OCI-LY3 (cell line): ENCODE measurements around the gene SLCO2B1.
"Not testable (repeated sequence)": the region's sequence is repeated elsewhere in the genome, so short reads cannot be mapped to it uniquely, and the experiment has no call there.

Source experiments
- H2AFZ ChIP-seq: fragments of 200-600, 300-600 bp; shearing (Covaris generic); 2 replicates; pipeline ENCODE4 v1.6.0; 2014; ENCODE audit warnings: antibody characterized with exemption, low read depth, low read length
- H3K27ac ChIP-seq: fragments of 200-600, 300-600 bp; sonication (generic); 2 replicates; pipeline ENCODE4 v1.5.1; 2014; ENCODE audit warnings: mild to moderate bottlenecking, low read length, moderate library complexity, mixed read lengths
- H3K27me3 ChIP-seq: fragments of 200-600, 300-600 bp; sonication (generic); 2 replicates; pipeline ENCODE4 v1.6.1; 2014; ENCODE audit warnings: low read depth, low read length, mixed read lengths
- H3K36me3 ChIP-seq: fragments of 200-600, 300-600 bp; sonication (generic); replicated peaks from 2 replicates; pipeline ENCODE3; 2014; ENCODE audit warnings: low read depth, low read length, mixed read lengths
- H3K4me1 ChIP-seq: fragments of 300-600, 200-600 bp; sonication (generic); 2 replicates; pipeline ENCODE4 v1.6.1; 2014; ENCODE audit warnings: low read length, mixed read lengths
- H3K4me2 ChIP-seq: fragments of 200-600, 300-600 bp; sonication (generic); 2 replicates; pipeline ENCODE4 v1.6.1; 2014; ENCODE audit warnings: low read length, mixed read lengths
- H3K4me3 ChIP-seq: fragments of 300-600, 200-600 bp; sonication (generic); 2 replicates; pipeline ENCODE4 v1.5.1; 2014; ENCODE audit warnings: antibody characterized with exemption, mild to moderate bottlenecking, low read length, moderate library complexity
- H3K79me2 ChIP-seq: fragments of 300-600, 200-600 bp; shearing (Covaris generic); 2 replicates; pipeline ENCODE4 v1.6.1; 2014; ENCODE audit warnings: mild to moderate bottlenecking, low read length, mixed read lengths
- H3K9ac ChIP-seq: fragments of 300-600, 200-600 bp; shearing (Covaris generic); 2 replicates; pipeline ENCODE4 v1.6.0; 2014; ENCODE audit warnings: mild to moderate bottlenecking, low read length, moderate library complexity
- H3K9me3 ChIP-seq: fragments of 200-600, 300-600 bp; shearing (Covaris generic); 2 replicates; pipeline ENCODE4 v1.6.1; 2014; ENCODE audit warnings: low read length, mixed read lengths; ENCODE audit not compliant: insufficient read depth
- H4K20me1 ChIP-seq: fragments of 200-600, 300-600 bp; sonication (generic); 2 replicates; pipeline ENCODE4 v1.6.1; 2016; ENCODE audit warnings: low read length, mixed read lengths; ENCODE audit not compliant: insufficient read depth
- CTCF ChIP-seq: fragments of 200-600, 300-600 bp; sonication (generic); IDR thresholded peaks from 2 replicates; pipeline ENCODE4 v1.5.1; 2014; ENCODE audit warnings: antibody characterized with exemption, low read length, low read depth
- EZH2phosphoT487 ChIP-seq: fragments of 200-600 bp; shearing (Covaris generic); IDR thresholded peaks from 2 replicates; pipeline ENCODE4 v1.6.1; 2018; ENCODE audit warnings: antibody characterized with exemption, mixed run types, low read depth

The SLCO2B1 gene

GRCh38 chr11:75150879-75151278, at the start of gene SLCO2B1:
TSS of gene SLCO2B1 (plus strand) at chr11:75151107. CDS start at chr11:75151382, 275 bp downstream.
- H3K36me3 ChIP-seq: no peaks in the 10 kb centered on the region
- H2AFZ ChIP-seq: no peak within 1 kb of the TSS
- no peak within 1 kb of the TSS for H3K4me3 ChIP-seq
- H3K27me3 ChIP-seq: no peaks in the 10 kb centered on the region
- H3K9me3 ChIP-seq: no peaks in the 10 kb centered on the region
- no peak within 1 kb of the TSS for H3K4me2 ChIP-seq
- H3K27ac ChIP-seq: no peak within 1 kb of the TSS
- no peak for TF ChIP-seq CTCF
- no peak for TF ChIP-seq EZH2phosphoT487
- no peaks in the 10 kb centered on the region for H3K79me2 ChIP-seq
- H4K20me1 ChIP-seq: no peaks in the 10 kb centered on the region
- peaks cover 22% of the 10 kb centered on the region for H3K4me1 ChIP-seq
- no peak within 1 kb of the TSS for H3K9ac ChIP-seq

GRCh38 chr11:75101424-75102128, 49.3 kb upstream of the SLCO2B1 start:
- Histone ChIP-seq H3K4me2 (peak overlapping the region; percentile 84), H4K20me1 (no peaks in the 10 kb centered on the region), H3K27ac (peak overlapping the region; percentile 90), H3K36me3 (peaks cover 31% of the 10 kb centered on the region), H2AFZ (no peak overlapping the region), H3K9me3 (peaks cover 14% of the 10 kb centered on the region), H3K4me3 (peak overlapping the region; percentile 75), H3K4me1 (peaks cover 38% of the 10 kb centered on the region), H3K9ac (peak overlapping the region; percentile 70), H3K79me2 (peaks cover 40% of the 10 kb centered on the region), H3K27me3 (no peaks in the 10 kb centered on the region)
- TF ChIP-seq EZH2phosphoT487: no peak
- no peak for TF ChIP-seq CTCF

- H3K4me1 ChIP-seq: peaks cover 38% of the 10 kb centered on the region
- H3K79me2 ChIP-seq: peaks cover 41% of the 10 kb centered on the region
- no peak for TF ChIP-seq EZH2phosphoT487
- no peak for TF ChIP-seq CTCF
- H3K9me3 ChIP-seq: peaks cover 14% of the 10 kb centered on the region
- H3K36me3 ChIP-seq: peaks cover 36% of the 10 kb centered on the region
- H3K4me2 ChIP-seq: peak overlapping the region; percentile 33
- H3K9ac ChIP-seq: no peak overlapping the region
- no peaks in the 10 kb centered on the region for H4K20me1 ChIP-seq
- H3K4me3 ChIP-seq: peak overlapping the region; percentile 11
- no peak overlapping the region for H2AFZ ChIP-seq
- peak overlapping the region; percentile 28; the same call in 1 of the 2 replicates for H3K27ac ChIP-seq
- H3K27me3 ChIP-seq: no peaks in the 10 kb centered on the region
Observed at GRCh38 chr11:75103380-75104026, 47.4 kb upstream of the SLCO2B1 start.

- Histone ChIP-seq H3K27me3 (no peaks in the 10 kb centered on the region), H3K9me3 (peaks cover 21% of the 10 kb centered on the region), H3K4me1 (peaks cover 30% of the 10 kb centered on the region), H3K27ac (no peak overlapping the region), H3K9ac (no peak overlapping the region), H3K79me2 (peaks cover 43% of the 10 kb centered on the region), H3K36me3 (peaks cover 56% of the 10 kb centered on the region), H3K4me3 (no peak overlapping the region), H3K4me2 (no peak overlapping the region), H2AFZ (no peak overlapping the region), H4K20me1 (no peaks in the 10 kb centered on the region)
- TF ChIP-seq EZH2phosphoT487 (no peak), CTCF (no peak)
Observed at GRCh38 chr11:75105462-75105925, 45.4 kb upstream of the SLCO2B1 start.

- H4K20me1 ChIP-seq, H3K4me3 ChIP-seq, H3K4me2 ChIP-seq, H3K27me3 ChIP-seq, H3K9ac ChIP-seq, H2AFZ ChIP-seq, H3K27ac ChIP-seq: not testable (repeated sequence)
- H3K36me3 ChIP-seq: peaks cover 63% of the 10 kb centered on the region
- H3K79me2 ChIP-seq: peaks cover 37% of the 10 kb centered on the region
- H3K9me3 ChIP-seq: peaks cover 28% of the 10 kb centered on the region
- peaks cover 24% of the 10 kb centered on the region for H3K4me1 ChIP-seq
Observed at GRCh38 chr11:75105967-75106681, 44.8 kb upstream of the SLCO2B1 start.
